GM10266 (cell line): ENCODE data around the gene ARRB1.

Experiments used
- DNase-seq: peaks from one replicate; pipeline ENCODE4 v3.0.0; 2012; ENCODE audit errors: extremely low spot score
- CTCF ChIP-seq: IDR thresholded peaks from 2 replicates; pipeline ENCODE4 v1.5.1; 2012; ENCODE audit warnings: mild to moderate bottlenecking, low read depth; ENCODE audit not compliant: control insufficient read depth, insufficient read depth; ENCODE audit errors: missing control alignments

The ARRB1 gene

DNA sequence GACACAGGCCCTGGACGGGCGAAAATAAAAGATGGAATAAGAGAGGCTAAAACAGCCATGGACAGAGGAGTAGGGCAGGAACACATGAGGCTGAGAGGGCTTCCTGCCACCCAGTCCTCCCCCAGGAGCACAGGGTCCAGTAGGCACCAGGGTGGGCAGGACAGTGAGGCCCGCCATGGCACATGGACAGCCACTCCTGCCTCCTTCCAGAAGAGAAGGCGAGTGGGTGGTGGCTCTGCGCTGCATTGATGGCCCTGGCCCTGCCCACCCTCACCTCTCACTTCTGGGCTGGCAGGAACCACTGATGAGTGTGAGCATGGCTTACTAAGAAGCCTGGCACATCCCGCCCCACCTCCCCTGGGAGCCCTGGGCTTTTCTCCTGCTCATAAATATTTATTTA, 59.7 kb downstream of the ARRB1 start:
- no peak for DNase-seq
- TF ChIP-seq CTCF, result no peak

DNA sequence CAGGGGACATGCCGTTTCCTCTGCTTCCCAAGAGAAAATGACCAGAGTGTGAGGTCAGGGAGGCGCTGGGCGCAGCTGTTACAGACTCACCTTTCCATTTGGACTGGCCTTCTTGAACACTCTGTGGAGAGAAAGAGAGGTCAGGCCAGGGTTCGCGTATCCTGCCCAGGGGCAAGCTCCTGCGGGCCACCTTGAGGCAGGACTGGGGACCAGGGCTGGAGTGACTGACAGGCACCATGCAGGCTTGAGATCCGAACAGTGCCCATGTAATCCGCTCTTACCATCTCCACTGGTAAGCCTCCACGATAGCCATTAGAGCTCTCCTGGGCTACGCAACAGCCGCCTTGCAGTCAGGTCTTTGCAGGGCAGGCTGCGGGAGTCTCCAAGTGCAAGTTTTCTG, 61.5 kb downstream of the ARRB1 start:
- TF ChIP-seq CTCF, result no peak
- no peak for DNase-seq

- no peak for TF ChIP-seq CTCF
- DNase-seq, result no peak
Observed at GRCh38 chr11:75289511-75289760, 62.0 kb downstream of the ARRB1 start.

DNA sequence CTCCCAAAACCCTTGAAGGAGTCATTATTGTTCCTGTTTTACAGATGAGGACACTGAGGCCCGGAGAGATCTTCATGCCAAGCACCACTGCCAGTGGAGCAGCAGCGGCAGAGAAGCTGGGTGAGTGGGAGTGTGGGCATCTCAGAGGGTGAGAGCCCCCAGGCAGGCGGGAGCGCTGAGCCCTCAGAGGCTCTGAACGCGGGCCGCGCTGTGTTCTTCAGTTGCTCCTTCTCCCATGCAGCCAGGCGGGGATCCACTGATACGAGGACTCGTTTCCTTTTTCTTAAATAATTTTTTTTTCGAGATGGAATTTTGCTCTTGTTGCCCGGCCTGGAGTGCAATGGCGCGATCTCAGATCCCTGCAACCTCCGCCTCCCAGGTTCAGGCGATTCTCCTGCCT, 63.9 kb downstream of the ARRB1 start:
- no peak for DNase-seq
- no peak for TF ChIP-seq CTCF

GRCh38 chr11:75286826-75287465, 64.5 kb downstream of the ARRB1 start:
- no peak for TF ChIP-seq CTCF
- DNase-seq, result no peak

- TF ChIP-seq CTCF, result no peak
Observed at GRCh38 chr11:75285776-75286360, 65.6 kb downstream of the ARRB1 start.

GRCh38 chr11:75283391-75283931, 68.0 kb downstream of the ARRB1 start:
- TF ChIP-seq CTCF, result no peak
- no peak for DNase-seq

More at GRCh38 chr11:75285776-75286360, 65.6 kb downstream of the ARRB1 start:
- no peak for DNase-seq
